A549 (cell line): ENCODE data around the gene TWIST2. TPM values are rescaled to one million over a fixed set of nuclear protein-coding genes. Genes with fewer than 3 reads are reported as not detected.

Experiments
- ATAC-seq, 2 experiments: fragments of 200-7000 bp in 1 of 2; fragments of >200 bp in 1 of 2; cut with Nextera tagmentation in 1 of 2; cut with Tn5 transposase in 1 of 2; 3 replicates each; pipeline versions ENCODE4 v1.8.0 to v1.9.1; 2018 to 2020; ENCODE audit warnings: mild to moderate bottlenecking in 1 of 2, moderate library complexity in 1 of 2
- CTCF ChIA-PET: fragments of 300-600 bp; sonication (Branson Sonifier 250); formaldehyde crosslinking; extraction: SDS; loops from one replicate; lab custom pipeline; 2021; ENCODE audit warnings: antibody characterized with exemption, inconsistent platforms; lab: Yijun Ruan, JAX
- POLR2A ChIA-PET: fragments of 350-600 bp; formaldehyde crosslinking; extraction: SDS; loops from one replicate; lab custom pipeline; 2021; ENCODE audit warnings: antibody characterized with exemption, inconsistent platforms; lab: Yijun Ruan, JAX
- DNase-seq, 2 experiments: peaks; one replicate each; pipeline versions ENCODE4 v3.0.0 to v3.0.0-alpha.2; 2011 to 2016; ENCODE audit warnings: low read depth in 1 of 2, low spot score in 1 of 2
- FAIRE-seq: peaks from 2 replicates; lab custom pipeline; 2011; peaks lifted over from hg19 to GRCh38; lab: Jason Lieb, UNC
- H3K27ac ChIP-seq, 2 experiments: fragments of >200 bp; sonication (Bioruptor Twin); formaldehyde crosslinking; 3 replicates each; pipeline ENCODE4 v1.5.1; 2016 to 2017
- H3K4me1 ChIP-seq: fragments of >200 bp; sonication (Bioruptor Twin); formaldehyde crosslinking; 3 replicates; pipeline ENCODE4 v1.6.1; 2016
- H3K4me2 ChIP-seq: fragments of >200 bp; sonication (Bioruptor Twin); formaldehyde crosslinking; 3 replicates; pipeline ENCODE4 v1.6.1; 2016
- H3K4me3 ChIP-seq: fragments of >200 bp; sonication (Bioruptor Twin); formaldehyde crosslinking; 3 replicates; pipeline ENCODE4 v1.5.1; 2016
- H3K9me3 ChIP-seq: fragments of >200 bp; sonication (Bioruptor Twin); formaldehyde crosslinking; 3 replicates; pipeline ENCODE4 v1.6.1; 2016
- CBX2 ChIP-seq: fragments of 200-600 bp; sonication (generic); IDR thresholded peaks from 2 replicates; pipeline ENCODE4 v1.6.1; 2016; ENCODE audit warnings: low read depth, mild to moderate bottlenecking, borderline replicate concordance
- FOXS1 ChIP-seq: fragments of 250-450 bp; sonication (Bioruptor Pico); IDR thresholded peaks from 2 replicates; pipeline ENCODE4 v1.5.0; 2020; ENCODE audit warnings: mild to moderate bottlenecking, moderate library complexity
- HOXB5 ChIP-seq: fragments of 250-450 bp; sonication (Bioruptor Pico); IDR thresholded peaks from 2 replicates; pipeline ENCODE4 v1.5.0; 2020; ENCODE audit warnings: mild to moderate bottlenecking, moderate library complexity
- KDM5A ChIP-seq: fragments of 200-600 bp; sonication (generic); IDR thresholded peaks from 2 replicates; pipeline ENCODE4 v1.6.1; 2016; ENCODE audit warnings: antibody characterized with exemption, mild to moderate bottlenecking
- MYC ChIP-seq: IDR thresholded peaks from 2 replicates; pipeline ENCODE4 v1.6.1; 2012; ENCODE audit warnings: mild to moderate bottlenecking, inconsistent platforms, low read length, improper control_type of control experiment, borderline replicate concordance
- POLR2AphosphoS2 ChIP-seq: conservative IDR thresholded peaks from 2 replicates; pipeline ENCODE4 v1.6.1; 2012; ENCODE audit warnings: low read length, improper control_type of control experiment, inconsistent platforms
- RARB ChIP-seq: fragments of 250-450 bp; sonication (Bioruptor Pico); IDR thresholded peaks from 2 replicates; pipeline ENCODE4 v1.8.0; 2021; ENCODE audit warnings: mild to moderate bottlenecking, moderate library complexity
- SREBF2 ChIP-seq: fragments of 450-650 bp; IDR thresholded peaks from 2 replicates; pipeline ENCODE4 v1.6.1; 2014; ENCODE audit warnings: mild to moderate bottlenecking, moderate library complexity
- TP53 ChIP-seq: fragments of 250-450 bp; sonication (Bioruptor Pico); IDR thresholded peaks from 2 replicates; pipeline ENCODE4 v1.5.0; 2021; ENCODE audit warnings: mild to moderate bottlenecking, moderate library complexity
- ZC3H11A ChIP-seq: fragments of 450-650 bp; IDR thresholded peaks from 2 replicates; pipeline ENCODE4 v1.6.1; 2014; ENCODE audit warnings: antibody characterized with exemption, mild to moderate bottlenecking
- WGBS: methylation state at CpG from one replicate; pipeline ENCODE4 v1.1.6; 2017; ENCODE audit errors: missing lambda C conversion rate; 5-methylcytosine and 5-hydroxymethylcytosine counted together
- polyA plus RNA-seq, 4 experiments: library from polyadenylated mRNA; depleted of rRNA in 3 of 4; stranded (reverse); fragments of >200 nt; fragmentation: RNase III in 1 of 4; extraction: RNeasy Plus Mini Kit Qiagen cat#74134 plus additional on column Dnase treatment in 1 of 4; gene quantifications; 2 replicates in 3 of 4; 3 replicates in 1 of 4; pipeline ENCODE4 v1.2.3, GENCODE V29; 2011 to 2017
- TF ChIP-seq, protein P1 (sequence below): fragments of 250-450 bp; sonication (Bioruptor Pico); IDR thresholded peaks from 2 replicates; pipeline ENCODE4 v1.5.0; 2021; ENCODE audit warnings: mild to moderate bottlenecking, moderate library complexity, borderline replicate concordance
- TF ChIP-seq, protein P2 (sequence below): fragments of >200 bp; sonication (Bioruptor Twin); formaldehyde crosslinking; IDR thresholded peaks from 3 replicates; pipeline ENCODE4 v1.5.1; 2016
- TF ChIP-seq, protein P3 (sequence below): fragments of 200-600 bp; sonication (generic); IDR thresholded peaks from 2 replicates; pipeline ENCODE4 v1.6.1; 2016; ENCODE audit warnings: antibody characterized with exemption, mild to moderate bottlenecking, moderate library complexity
- TF ChIP-seq, protein P4 (sequence below): IDR thresholded peaks from 2 replicates; pipeline ENCODE4 v1.6.1; 2012; ENCODE audit warnings: low read depth, borderline replicate concordance
- TF ChIP-seq, protein P5 (sequence below): fragments of >200 bp; sonication (Bioruptor Twin); formaldehyde crosslinking; IDR thresholded peaks from 2 replicates; pipeline ENCODE4 v1.6.1; 2016

TWIST2 gene
- polyA plus RNA-seq, 2 of the 4 experiments (the other 2 are of a cell fraction), result 7.1 to 8.2 TPM

DNA sequence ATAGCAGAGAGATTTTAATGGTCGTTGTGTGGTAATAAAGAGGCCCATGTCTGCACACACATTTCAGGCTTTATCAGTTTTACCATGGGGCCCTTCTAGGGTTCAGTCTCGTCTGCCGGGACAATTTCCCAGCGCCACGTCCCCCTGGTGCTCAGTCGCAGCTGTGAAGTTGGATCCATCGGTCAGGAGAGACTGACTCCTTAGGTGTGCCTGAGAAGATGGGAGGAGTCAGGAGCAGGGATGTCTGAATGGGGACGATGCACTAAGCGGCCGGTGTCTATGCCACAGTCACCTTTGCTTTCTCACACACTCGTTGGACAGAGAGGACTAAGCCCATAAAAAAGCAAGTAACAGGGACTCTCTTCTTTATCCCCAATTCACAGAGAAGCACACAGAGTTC lies 71.4 kb downstream of the TWIST2 start:
- DNase-seq (no peak), ATAC-seq (no peak), FAIRE-seq (no peak)
- Histone ChIP-seq H3K4me1 (peaks cover 3% of the 10 kb centered on the region; the same call in 1 of the 3 replicates), H3K27ac (no peak overlapping the region), H3K4me3 (no peak overlapping the region), H3K9me3 (no peaks in the 10 kb centered on the region; the same call in 2 of the 3 replicates), H3K4me2 (no peak overlapping the region)
- TF ChIP-seq MYC (no peak), SREBF2 (no peak), ZC3H11A (no peak), POLR2AphosphoS2 (no peak), RARB (CRISPR knock-in tag) (no peak), FOXS1 (CRISPR knock-in tag) (no peak), HOXB5 (CRISPR knock-in tag) (no peak), TP53 (CRISPR knock-in tag) (no peak), KDM5A (no peak)
- TF ChIP-seq, protein P1, sequence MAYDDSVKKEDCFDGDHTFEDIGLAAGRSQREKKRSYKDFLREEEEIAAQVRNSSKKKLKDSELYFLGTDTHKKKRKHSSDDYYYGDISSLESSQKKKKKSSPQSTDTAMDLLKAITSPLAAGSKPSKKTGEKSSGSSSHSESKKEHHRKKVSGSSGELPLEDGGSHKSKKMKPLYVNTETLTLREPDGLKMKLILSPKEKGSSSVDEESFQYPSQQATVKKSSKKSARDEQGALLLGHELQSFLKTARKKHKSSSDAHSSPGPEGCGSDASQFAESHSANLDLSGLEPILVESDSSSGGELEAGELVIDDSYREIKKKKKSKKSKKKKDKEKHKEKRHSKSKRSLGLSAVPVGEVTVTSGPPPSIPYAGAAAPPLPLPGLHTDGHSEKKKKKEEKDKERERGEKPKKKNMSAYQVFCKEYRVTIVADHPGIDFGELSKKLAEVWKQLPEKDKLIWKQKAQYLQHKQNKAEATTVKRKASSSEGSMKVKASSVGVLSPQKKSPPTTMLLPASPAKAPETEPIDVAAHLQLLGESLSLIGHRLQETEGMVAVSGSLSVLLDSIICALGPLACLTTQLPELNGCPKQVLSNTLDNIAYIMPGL (CRISPR knock-in tag), result no peak
- WGBS, result 80% methylated on average over 11 of the region's 11 CpGs
- POLR2A ChIA-PET, result no interaction called here
- CTCF ChIA-PET, result no interaction called here

DNA sequence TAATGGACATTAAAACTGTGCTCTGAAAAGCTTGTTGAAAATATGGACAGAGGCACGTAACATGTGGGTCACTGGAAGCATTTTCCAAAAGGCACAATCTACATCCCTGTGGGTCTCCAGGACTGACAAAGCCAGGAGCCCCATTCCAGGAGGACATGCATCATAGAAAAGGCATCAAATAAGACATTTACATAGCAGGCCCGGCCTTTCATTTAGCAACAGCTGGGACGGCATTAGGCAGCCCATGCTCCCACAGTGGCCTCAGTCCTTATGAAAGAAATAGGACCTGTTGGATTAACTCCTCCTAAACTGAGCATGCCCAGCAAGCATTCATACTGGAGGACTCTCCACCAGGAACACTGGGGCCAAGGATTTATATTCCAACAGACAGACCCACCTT lies 72.2 kb downstream of the TWIST2 start:
- H3K4me2 ChIP-seq, result no peak overlapping the region
- WGBS, result 69% methylated on average over 3 of the region's 3 CpGs
- no peak overlapping the region for H3K4me3 ChIP-seq
- no peak overlapping the region for H3K27ac ChIP-seq
- H3K4me1 ChIP-seq, result no peaks in the 10 kb centered on the region
- FAIRE-seq (no peak), DNase-seq (no peak), ATAC-seq (no peak)
- POLR2A ChIA-PET, result no interaction called here
- CTCF ChIA-PET, result no interaction called here
- no peaks in the 10 kb centered on the region for H3K9me3 ChIP-seq
- TF ChIP-seq, protein P2, sequence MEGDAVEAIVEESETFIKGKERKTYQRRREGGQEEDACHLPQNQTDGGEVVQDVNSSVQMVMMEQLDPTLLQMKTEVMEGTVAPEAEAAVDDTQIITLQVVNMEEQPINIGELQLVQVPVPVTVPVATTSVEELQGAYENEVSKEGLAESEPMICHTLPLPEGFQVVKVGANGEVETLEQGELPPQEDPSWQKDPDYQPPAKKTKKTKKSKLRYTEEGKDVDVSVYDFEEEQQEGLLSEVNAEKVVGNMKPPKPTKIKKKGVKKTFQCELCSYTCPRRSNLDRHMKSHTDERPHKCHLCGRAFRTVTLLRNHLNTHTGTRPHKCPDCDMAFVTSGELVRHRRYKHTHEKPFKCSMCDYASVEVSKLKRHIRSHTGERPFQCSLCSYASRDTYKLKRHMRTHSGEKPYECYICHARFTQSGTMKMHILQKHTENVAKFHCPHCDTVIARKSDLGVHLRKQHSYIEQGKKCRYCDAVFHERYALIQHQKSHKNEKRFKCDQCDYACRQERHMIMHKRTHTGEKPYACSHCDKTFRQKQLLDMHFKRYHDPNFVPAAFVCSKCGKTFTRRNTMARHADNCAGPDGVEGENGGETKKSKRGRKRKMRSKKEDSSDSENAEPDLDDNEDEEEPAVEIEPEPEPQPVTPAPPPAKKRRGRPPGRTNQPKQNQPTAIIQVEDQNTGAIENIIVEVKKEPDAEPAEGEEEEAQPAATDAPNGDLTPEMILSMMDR, result no peak
- TF ChIP-seq, protein P3, sequence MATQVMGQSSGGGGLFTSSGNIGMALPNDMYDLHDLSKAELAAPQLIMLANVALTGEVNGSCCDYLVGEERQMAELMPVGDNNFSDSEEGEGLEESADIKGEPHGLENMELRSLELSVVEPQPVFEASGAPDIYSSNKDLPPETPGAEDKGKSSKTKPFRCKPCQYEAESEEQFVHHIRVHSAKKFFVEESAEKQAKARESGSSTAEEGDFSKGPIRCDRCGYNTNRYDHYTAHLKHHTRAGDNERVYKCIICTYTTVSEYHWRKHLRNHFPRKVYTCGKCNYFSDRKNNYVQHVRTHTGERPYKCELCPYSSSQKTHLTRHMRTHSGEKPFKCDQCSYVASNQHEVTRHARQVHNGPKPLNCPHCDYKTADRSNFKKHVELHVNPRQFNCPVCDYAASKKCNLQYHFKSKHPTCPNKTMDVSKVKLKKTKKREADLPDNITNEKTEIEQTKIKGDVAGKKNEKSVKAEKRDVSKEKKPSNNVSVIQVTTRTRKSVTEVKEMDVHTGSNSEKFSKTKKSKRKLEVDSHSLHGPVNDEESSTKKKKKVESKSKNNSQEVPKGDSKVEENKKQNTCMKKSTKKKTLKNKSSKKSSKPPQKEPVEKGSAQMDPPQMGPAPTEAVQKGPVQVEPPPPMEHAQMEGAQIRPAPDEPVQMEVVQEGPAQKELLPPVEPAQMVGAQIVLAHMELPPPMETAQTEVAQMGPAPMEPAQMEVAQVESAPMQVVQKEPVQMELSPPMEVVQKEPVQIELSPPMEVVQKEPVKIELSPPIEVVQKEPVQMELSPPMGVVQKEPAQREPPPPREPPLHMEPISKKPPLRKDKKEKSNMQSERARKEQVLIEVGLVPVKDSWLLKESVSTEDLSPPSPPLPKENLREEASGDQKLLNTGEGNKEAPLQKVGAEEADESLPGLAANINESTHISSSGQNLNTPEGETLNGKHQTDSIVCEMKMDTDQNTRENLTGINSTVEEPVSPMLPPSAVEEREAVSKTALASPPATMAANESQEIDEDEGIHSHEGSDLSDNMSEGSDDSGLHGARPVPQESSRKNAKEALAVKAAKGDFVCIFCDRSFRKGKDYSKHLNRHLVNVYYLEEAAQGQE, result no peak
- TF ChIP-seq, protein P4, sequence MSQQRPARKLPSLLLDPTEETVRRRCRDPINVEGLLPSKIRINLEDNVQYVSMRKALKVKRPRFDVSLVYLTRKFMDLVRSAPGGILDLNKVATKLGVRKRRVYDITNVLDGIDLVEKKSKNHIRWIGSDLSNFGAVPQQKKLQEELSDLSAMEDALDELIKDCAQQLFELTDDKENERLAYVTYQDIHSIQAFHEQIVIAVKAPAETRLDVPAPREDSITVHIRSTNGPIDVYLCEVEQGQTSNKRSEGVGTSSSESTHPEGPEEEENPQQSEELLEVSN, result no peak
- TF ChIP-seq, protein P5, sequence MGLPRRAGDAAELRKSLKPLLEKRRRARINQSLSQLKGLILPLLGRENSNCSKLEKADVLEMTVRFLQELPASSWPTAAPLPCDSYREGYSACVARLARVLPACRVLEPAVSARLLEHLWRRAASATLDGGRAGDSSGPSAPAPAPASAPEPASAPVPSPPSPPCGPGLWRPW, result no peak
- no peak for TF ChIP-seq CBX2
